WTC11 (cell line): ENCODE measurements around the gene SIAH3. TPM values are rescaled to one million over a fixed set of nuclear protein-coding genes. Genes with fewer than 3 reads are reported as not detected.

Experiments
- ATAC-seq: fragments of 200-7000 bp; cut with Tn5 transposase; 2 replicates; pipeline ENCODE4 v1.10.0; 2021; ENCODE audit warnings: mild to moderate bottlenecking, moderate library complexity
- CTCF ChIA-PET: fragments of 300-600 bp; sonication (Branson Sonifier 250); formaldehyde crosslinking; loops from one replicate; lab custom pipeline; 2021; ENCODE audit warnings: antibody characterized with exemption; lab: Charles Lee
- POLR2A ChIA-PET: fragments of 350-600 bp; sonication (Branson Sonifier 250); formaldehyde crosslinking; loops from one replicate; lab custom pipeline; 2021; ENCODE audit warnings: antibody characterized with exemption; lab: Charles Lee
- DNase-seq: peaks from one replicate; pipeline ENCODE4 v3.0.0; 2021; ENCODE audit warnings: low spot score
- H3K27ac Mint-ChIP-seq: 2 replicates; pipeline ENCODE4 v1.8.0; 2021; ENCODE audit warnings: mixed read lengths
- H3K27me3 Mint-ChIP-seq: 2 replicates; pipeline ENCODE4 v1.8.0; 2021; ENCODE audit warnings: low read depth, mild to moderate bottlenecking, moderate library complexity, mixed read lengths
- H3K36me3 Mint-ChIP-seq: 2 replicates; pipeline ENCODE4 v1.8.0; 2021; ENCODE audit warnings: mixed read lengths
- H3K4me1 Mint-ChIP-seq: 2 replicates; pipeline ENCODE4 v1.8.0; 2022; ENCODE audit warnings: mixed read lengths
- H3K4me3 Mint-ChIP-seq: 2 replicates; pipeline ENCODE4 v1.8.0; 2021; ENCODE audit warnings: mild to moderate bottlenecking, moderate library complexity, mixed read lengths
- H3K9me3 Mint-ChIP-seq: 2 replicates; pipeline ENCODE4 v1.8.0; 2021; ENCODE audit warnings: mixed read lengths
- AR ChIP-seq: fragments of 250-450 bp; sonication (Bioruptor Pico); IDR thresholded peaks from 2 replicates; pipeline ENCODE4 v1.9.0; 2021; ENCODE audit warnings: mild to moderate bottlenecking
- FOXJ3 ChIP-seq: sonication (generic); formaldehyde crosslinking; IDR thresholded peaks from 2 replicates; pipeline ENCODE4 v1.9.0; 2021; ENCODE audit warnings: missing genetic modification reagents, mild to moderate bottlenecking, borderline replicate concordance
- FOXK1 ChIP-seq: sonication (generic); formaldehyde crosslinking; IDR thresholded peaks from 2 replicates; pipeline ENCODE4 v1.8.0; 2022; ENCODE audit warnings: mild to moderate bottlenecking, moderate library complexity, missing genetic modification reagents
- NR2C2 ChIP-seq: sonication (generic); formaldehyde crosslinking; IDR thresholded peaks from 2 replicates; pipeline ENCODE4 v1.8.0; 2022; ENCODE audit warnings: mild to moderate bottlenecking, missing genetic modification reagents
- RORB ChIP-seq: fragments of 250-450 bp; sonication (Bioruptor Pico); IDR thresholded peaks from 2 replicates; pipeline ENCODE4 v1.9.0; 2021; ENCODE audit warnings: mild to moderate bottlenecking
- SMAD4 ChIP-seq: sonication (generic); formaldehyde crosslinking; IDR thresholded peaks from 2 replicates; pipeline ENCODE4 v1.8.0; 2022; ENCODE audit warnings: mild to moderate bottlenecking, missing genetic modification reagents
- STAT6 ChIP-seq: sonication (generic); formaldehyde crosslinking; conservative IDR thresholded peaks from 2 replicates; pipeline ENCODE4 v1.8.1; 2023; ENCODE audit warnings: mild to moderate bottlenecking, low read depth, missing genetic modification reagents, moderate library complexity
- TCF7 ChIP-seq: sonication (generic); formaldehyde crosslinking; IDR thresholded peaks from 2 replicates; pipeline ENCODE4 v1.8.0; 2022; ENCODE audit warnings: mild to moderate bottlenecking, low read depth, missing genetic modification reagents, moderate library complexity
- TP53 ChIP-seq: sonication (generic); formaldehyde crosslinking; IDR thresholded peaks from 2 replicates; pipeline ENCODE4 v1.8.1; 2023; ENCODE audit warnings: mild to moderate bottlenecking, missing genetic modification reagents
- ZBTB21 ChIP-seq: sonication (generic); formaldehyde crosslinking; IDR thresholded peaks from 2 replicates; pipeline ENCODE4 v1.8.1; 2023; ENCODE audit warnings: mild to moderate bottlenecking, missing genetic modification reagents, borderline replicate concordance
- ZNF425 ChIP-seq: fragments of 250-450 bp; sonication (Bioruptor Pico); conservative IDR thresholded peaks from 2 replicates; pipeline ENCODE4 v1.9.0; 2021; ENCODE audit warnings: mild to moderate bottlenecking
- total RNA-seq: library from RNA; stranded (reverse); gene quantifications from 3 replicates; pipeline ENCODE4 v1.2.3, GENCODE V29; 2021
- TF ChIP-seq, protein P1 (sequence below): sonication (generic); formaldehyde crosslinking; IDR thresholded peaks from 2 replicates; pipeline ENCODE4 v1.8.1; 2022; ENCODE audit warnings: low read depth, missing genetic modification reagents, borderline replicate concordance
- TF ChIP-seq, protein P2 (sequence below): fragments of 250-450 bp; sonication (Bioruptor Pico); IDR thresholded peaks from 2 replicates; pipeline ENCODE4 v1.9.0; 2021; ENCODE audit warnings: mild to moderate bottlenecking
- TF ChIP-seq, protein P3 (sequence below): fragments of 200-600 bp; IDR thresholded peaks from 2 replicates; pipeline ENCODE4 v1.8.0; 2022; ENCODE audit warnings: antibody characterized with exemption

Gene SIAH3
- total RNA-seq, 1 experiment from 2014 or later, result 0.31 TPM

GRCh38 chr13:45781553-45782326 lies 69.8 kb downstream of the SIAH3 start (continued):
- no peak for TF ChIP-seq STAT6 (CRISPR knock-in tag)

- peaks cover 35% of the 10 kb centered on the region for H3K4me1 Mint-ChIP-seq
- TF ChIP-seq FOXK1, result no peak
- TF ChIP-seq, protein P1, sequence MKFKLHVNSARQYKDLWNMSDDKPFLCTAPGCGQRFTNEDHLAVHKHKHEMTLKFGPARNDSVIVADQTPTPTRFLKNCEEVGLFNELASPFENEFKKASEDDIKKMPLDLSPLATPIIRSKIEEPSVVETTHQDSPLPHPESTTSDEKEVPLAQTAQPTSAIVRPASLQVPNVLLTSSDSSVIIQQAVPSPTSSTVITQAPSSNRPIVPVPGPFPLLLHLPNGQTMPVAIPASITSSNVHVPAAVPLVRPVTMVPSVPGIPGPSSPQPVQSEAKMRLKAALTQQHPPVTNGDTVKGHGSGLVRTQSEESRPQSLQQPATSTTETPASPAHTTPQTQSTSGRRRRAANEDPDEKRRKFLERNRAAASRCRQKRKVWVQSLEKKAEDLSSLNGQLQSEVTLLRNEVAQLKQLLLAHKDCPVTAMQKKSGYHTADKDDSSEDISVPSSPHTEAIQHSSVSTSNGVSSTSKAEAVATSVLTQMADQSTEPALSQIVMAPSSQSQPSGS, result no peak
- TF ChIP-seq RORB (CRISPR knock-in tag), result no peak
- TF ChIP-seq AR (CRISPR knock-in tag), result no peak
- TF ChIP-seq TP53 (CRISPR knock-in tag), result no peak
- TF ChIP-seq TCF7 (CRISPR knock-in tag), result no peak
- TF ChIP-seq NR2C2 (CRISPR knock-in tag), result no peak
- no peak for TF ChIP-seq ZNF425 (CRISPR knock-in tag)
- TF ChIP-seq, protein P2, sequence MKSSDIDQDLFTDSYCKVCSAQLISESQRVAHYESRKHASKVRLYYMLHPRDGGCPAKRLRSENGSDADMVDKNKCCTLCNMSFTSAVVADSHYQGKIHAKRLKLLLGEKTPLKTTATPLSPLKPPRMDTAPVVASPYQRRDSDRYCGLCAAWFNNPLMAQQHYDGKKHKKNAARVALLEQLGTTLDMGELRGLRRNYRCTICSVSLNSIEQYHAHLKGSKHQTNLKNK (CRISPR knock-in tag), result no peak
- DNase-seq (no peak), ATAC-seq (no peak)
- no peaks in the 10 kb centered on the region for H3K9me3 Mint-ChIP-seq
- no peak overlapping the region for H3K27ac Mint-ChIP-seq
- no peaks in the 10 kb centered on the region for H3K36me3 Mint-ChIP-seq
- no peaks in the 10 kb centered on the region for H3K27me3 Mint-ChIP-seq
- CTCF ChIA-PET, result interaction anchor here (1.0 kb wide), 1 partner anchor 51 kb away, joined by 3 read pairs; no protein-coding TSS in a partner anchor
- H3K4me3 Mint-ChIP-seq, result no peak overlapping the region
- POLR2A ChIA-PET, result no interaction called here
These were observed 71.7 kb downstream of the SIAH3 start for GRCh38 chr13:45779901-45780300.

GRCh38 chr13:45778882-45779281 lies 72.7 kb downstream of the SIAH3 start:
- Mint-ChIP-seq H3K9me3 (no peaks in the 10 kb centered on the region), H3K4me1 (peaks cover 43% of the 10 kb centered on the region), H3K36me3 (no peaks in the 10 kb centered on the region), H3K27me3 (no peaks in the 10 kb centered on the region), H3K27ac (no peak overlapping the region), H3K4me3 (no peak overlapping the region)
- POLR2A ChIA-PET, result no interaction called here
- CTCF ChIA-PET, result interaction anchor here (1.0 kb wide), 1 partner anchor 50 kb away, joined by 3 read pairs; no protein-coding TSS in a partner anchor
- DNase-seq, result no peak
- no peak for ATAC-seq
- TF ChIP-seq, protein P3, sequence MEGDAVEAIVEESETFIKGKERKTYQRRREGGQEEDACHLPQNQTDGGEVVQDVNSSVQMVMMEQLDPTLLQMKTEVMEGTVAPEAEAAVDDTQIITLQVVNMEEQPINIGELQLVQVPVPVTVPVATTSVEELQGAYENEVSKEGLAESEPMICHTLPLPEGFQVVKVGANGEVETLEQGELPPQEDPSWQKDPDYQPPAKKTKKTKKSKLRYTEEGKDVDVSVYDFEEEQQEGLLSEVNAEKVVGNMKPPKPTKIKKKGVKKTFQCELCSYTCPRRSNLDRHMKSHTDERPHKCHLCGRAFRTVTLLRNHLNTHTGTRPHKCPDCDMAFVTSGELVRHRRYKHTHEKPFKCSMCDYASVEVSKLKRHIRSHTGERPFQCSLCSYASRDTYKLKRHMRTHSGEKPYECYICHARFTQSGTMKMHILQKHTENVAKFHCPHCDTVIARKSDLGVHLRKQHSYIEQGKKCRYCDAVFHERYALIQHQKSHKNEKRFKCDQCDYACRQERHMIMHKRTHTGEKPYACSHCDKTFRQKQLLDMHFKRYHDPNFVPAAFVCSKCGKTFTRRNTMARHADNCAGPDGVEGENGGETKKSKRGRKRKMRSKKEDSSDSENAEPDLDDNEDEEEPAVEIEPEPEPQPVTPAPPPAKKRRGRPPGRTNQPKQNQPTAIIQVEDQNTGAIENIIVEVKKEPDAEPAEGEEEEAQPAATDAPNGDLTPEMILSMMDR, result no peak
- no peak for TF ChIP-seq NR2C2 (CRISPR knock-in tag)
- no peak for TF ChIP-seq FOXJ3 (CRISPR knock-in tag)
- no peak for TF ChIP-seq SMAD4 (CRISPR knock-in tag)
- TF ChIP-seq TCF7 (CRISPR knock-in tag), result no peak
- TF ChIP-seq ZBTB21 (CRISPR knock-in tag), result no peak
- no peak for TF ChIP-seq RORB (CRISPR knock-in tag)
- TF ChIP-seq AR (CRISPR knock-in tag), result no peak
